Osteocyte (in vitro differentiated cells): Measurements from ENCODE around the gene CEP152. TPM values are rescaled to one million over a fixed set of nuclear protein-coding genes. Genes with fewer than 3 reads are reported as not detected.

Source experiments
- DNase-seq: peaks from one replicate; pipeline ENCODE4 v3.0.0; 2021; ENCODE audit warnings: mixed read lengths; ENCODE audit not compliant: unreplicated experiment; ENCODE audit errors: extremely low spot score
- H3K27ac Mint-ChIP-seq: one replicate; pipeline ENCODE4 v1.8.0; 2021; ENCODE audit warnings: mild to moderate bottlenecking, mixed read lengths; ENCODE audit not compliant: unreplicated experiment
- H3K27me3 Mint-ChIP-seq: one replicate; pipeline ENCODE4 v1.8.0; 2021; ENCODE audit warnings: mixed read lengths; ENCODE audit not compliant: unreplicated experiment
- H3K36me3 Mint-ChIP-seq: one replicate; pipeline ENCODE4 v1.8.0; 2021; ENCODE audit warnings: mixed read lengths; ENCODE audit not compliant: unreplicated experiment
- H3K4me1 Mint-ChIP-seq: one replicate; pipeline ENCODE4 v1.8.0; 2021; ENCODE audit warnings: mixed read lengths; ENCODE audit not compliant: unreplicated experiment
- H3K4me3 Mint-ChIP-seq: one replicate; pipeline ENCODE4 v1.8.0; 2021; ENCODE audit warnings: mild to moderate bottlenecking, moderate library complexity, mixed read lengths; ENCODE audit not compliant: unreplicated experiment
- H3K9me3 Mint-ChIP-seq: one replicate; pipeline ENCODE4 v1.8.0; 2021; ENCODE audit warnings: mixed read lengths; ENCODE audit not compliant: unreplicated experiment
- total RNA-seq: library from RNA; stranded (reverse); gene quantifications from 2 replicates; pipeline ENCODE4 v1.2.1, GENCODE V29; 2021
- TF ChIP-seq, protein P1 (sequence below): fragments of 200-600 bp; sonication (generic); IDR thresholded peaks from 2 replicates; pipeline ENCODE4 v1.5.0; 2021; ENCODE audit warnings: antibody characterized with exemption, mild to moderate bottlenecking, moderate library complexity

The CEP152 gene
- total RNA-seq, 1 donor from 2014 or later: 5.6 TPM

DNA sequence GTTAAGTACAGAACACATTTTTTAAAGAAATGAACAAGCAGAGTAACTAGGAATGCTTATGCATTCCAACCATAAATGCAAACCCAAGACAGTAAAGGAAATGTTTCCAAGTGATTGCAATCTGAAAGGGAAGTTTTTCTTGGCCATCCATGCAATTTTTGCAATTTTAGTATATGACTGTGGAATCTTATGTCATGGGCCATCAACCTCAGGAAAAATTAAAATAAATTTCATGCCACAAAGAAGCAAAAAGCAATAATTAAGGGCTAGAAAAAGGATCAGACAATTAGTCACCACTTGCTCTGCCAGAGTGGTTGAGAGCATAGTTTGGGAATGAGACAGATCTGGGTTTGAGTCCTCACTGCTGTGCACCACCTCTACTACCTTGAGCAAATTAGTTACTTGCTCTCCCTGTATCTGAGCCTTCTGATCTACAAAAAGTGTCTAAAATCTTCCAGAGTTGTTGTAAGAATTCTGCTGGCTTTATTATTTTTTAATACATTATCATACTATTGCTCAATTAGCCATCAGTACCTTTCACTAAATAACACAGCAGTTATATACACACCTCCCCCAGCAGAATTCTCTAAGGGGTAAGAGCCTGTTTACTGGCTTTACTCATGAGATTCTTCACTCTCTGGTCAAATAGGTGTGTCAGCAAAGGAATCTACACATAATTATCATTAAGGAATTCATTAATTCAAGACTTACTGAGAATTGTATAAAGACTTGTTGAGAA is 115.6 kb downstream of the CEP152 start:
- no peak overlapping the region for H3K4me3 Mint-ChIP-seq
- TF ChIP-seq, protein P1, sequence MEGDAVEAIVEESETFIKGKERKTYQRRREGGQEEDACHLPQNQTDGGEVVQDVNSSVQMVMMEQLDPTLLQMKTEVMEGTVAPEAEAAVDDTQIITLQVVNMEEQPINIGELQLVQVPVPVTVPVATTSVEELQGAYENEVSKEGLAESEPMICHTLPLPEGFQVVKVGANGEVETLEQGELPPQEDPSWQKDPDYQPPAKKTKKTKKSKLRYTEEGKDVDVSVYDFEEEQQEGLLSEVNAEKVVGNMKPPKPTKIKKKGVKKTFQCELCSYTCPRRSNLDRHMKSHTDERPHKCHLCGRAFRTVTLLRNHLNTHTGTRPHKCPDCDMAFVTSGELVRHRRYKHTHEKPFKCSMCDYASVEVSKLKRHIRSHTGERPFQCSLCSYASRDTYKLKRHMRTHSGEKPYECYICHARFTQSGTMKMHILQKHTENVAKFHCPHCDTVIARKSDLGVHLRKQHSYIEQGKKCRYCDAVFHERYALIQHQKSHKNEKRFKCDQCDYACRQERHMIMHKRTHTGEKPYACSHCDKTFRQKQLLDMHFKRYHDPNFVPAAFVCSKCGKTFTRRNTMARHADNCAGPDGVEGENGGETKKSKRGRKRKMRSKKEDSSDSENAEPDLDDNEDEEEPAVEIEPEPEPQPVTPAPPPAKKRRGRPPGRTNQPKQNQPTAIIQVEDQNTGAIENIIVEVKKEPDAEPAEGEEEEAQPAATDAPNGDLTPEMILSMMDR: no peak
- H3K36me3 Mint-ChIP-seq: no peaks in the 10 kb centered on the region
- H3K27ac Mint-ChIP-seq: peak overlapping the region; percentile 75
- H3K9me3 Mint-ChIP-seq: no peaks in the 10 kb centered on the region
- H3K27me3 Mint-ChIP-seq: no peaks in the 10 kb centered on the region
- peaks cover 52% of the 10 kb centered on the region for H3K4me1 Mint-ChIP-seq
- no peak for DNase-seq

DNA sequence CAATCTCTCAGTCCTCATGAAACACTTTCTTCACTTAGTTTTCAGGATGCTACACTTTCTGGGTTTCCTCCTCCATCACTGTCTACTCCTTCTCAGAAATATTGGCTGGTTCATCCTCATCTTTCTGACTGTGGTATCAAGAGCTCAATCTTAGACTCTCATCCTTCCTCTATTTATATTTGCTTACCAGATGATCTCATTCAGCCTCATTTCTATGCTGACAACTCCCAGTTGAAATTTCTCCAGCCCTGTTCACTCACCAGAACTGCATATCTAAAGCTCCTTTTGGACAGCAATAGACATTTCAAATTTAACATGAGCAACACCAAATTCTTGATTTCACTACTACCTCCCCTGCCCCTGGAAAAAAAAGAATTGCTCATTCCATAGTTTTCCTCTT is 117.4 kb downstream of the CEP152 start:
- TF ChIP-seq, protein P1: no peak
- no peak for DNase-seq
- H3K9me3 Mint-ChIP-seq: peaks cover 7% of the 10 kb centered on the region
- no peaks in the 10 kb centered on the region for H3K27me3 Mint-ChIP-seq
- no peak overlapping the region for H3K4me3 Mint-ChIP-seq
- H3K4me1 Mint-ChIP-seq: peaks cover 52% of the 10 kb centered on the region
- H3K27ac Mint-ChIP-seq: peak overlapping the region; percentile 75
- no peaks in the 10 kb centered on the region for H3K36me3 Mint-ChIP-seq

DNA sequence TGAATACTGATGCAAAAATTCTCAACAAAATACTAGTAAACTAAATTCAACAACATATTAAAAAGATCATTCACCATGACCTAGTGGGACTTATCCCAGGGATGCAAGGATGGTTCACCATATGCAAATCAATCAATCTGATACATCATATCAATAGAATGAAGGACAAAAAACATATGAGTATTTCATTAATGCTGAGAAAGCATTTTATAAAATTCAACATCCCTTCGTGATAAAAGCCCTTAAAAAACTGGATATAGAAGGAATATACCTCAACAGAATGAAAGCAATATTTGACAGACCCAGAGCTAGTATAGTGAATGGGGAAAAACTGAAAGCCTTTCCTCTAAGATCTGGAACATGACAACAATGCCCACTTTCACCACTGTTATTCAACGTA is 122.4 kb downstream of the CEP152 start:
- Mint-ChIP-seq H3K36me3 (peaks cover 16% of the 10 kb centered on the region), H3K27me3 (no peaks in the 10 kb centered on the region), H3K9me3 (peaks cover 30% of the 10 kb centered on the region), H3K27ac (no peak overlapping the region), H3K4me3 (no peak overlapping the region), H3K4me1 (peaks cover 23% of the 10 kb centered on the region)
- DNase-seq: no peak
- TF ChIP-seq, protein P1: no peak

Other genes starting within 250 kb of the CEP152 start
- gene FBN1, start 165.4 kb downstream of the CEP152 start, total RNA-seq: 1,012 and 1,104 TPM in 2 replicates
- gene EID1, start 67.1 kb upstream of the CEP152 start, total RNA-seq: 168 and 185 TPM in 2 replicates
- 4.2 and 4.6 TPM in 2 replicates for gene SHC4, start 152.8 kb upstream of the CEP152 start, total RNA-seq
- gene SECISBP2L, start 235.4 kb upstream of the CEP152 start, total RNA-seq: 47.7 TPM in 2 replicates